ENCODE measurements around the gene MRFAP1L1.

The MRFAP1L1 gene

GRCh38 chr4:6720202-6720699, 10.6 kb upstream of the MRFAP1L1 start:
- TF ChIP-seq CTCF (conservative IDR thresholded peaks at IDR 0.05; ENCODE audit: low read depth, low read length), result peak; percentile 92
- H3K27ac ChIP-seq, result no peak overlapping the region
- no peaks in the 10 kb centered on the region for H4K20me1 ChIP-seq (ENCODE audit: insufficient read depth)
- peaks cover 14% of the 10 kb centered on the region; the same call in 1 of the 2 replicates for H3K79me2 ChIP-seq (ENCODE audit: insufficient read depth, low read depth)
- H3K4me2 ChIP-seq, result peak overlapping the region; percentile 39; the same call in 1 of the 2 replicates
- H3K4me1 ChIP-seq (ENCODE audit: low read depth, poor library complexity, severe bottlenecking), result peaks cover 23% of the 10 kb centered on the region
- no peak overlapping the region for H3K4me3 ChIP-seq (IDR thresholded peaks at IDR 0.05; ENCODE audit: insufficient read depth, low read depth, low read length)
- H3K27me3 ChIP-seq (ENCODE audit: insufficient read depth, low read depth), result no peaks in the 10 kb centered on the region
- no peak overlapping the region for H3K9ac ChIP-seq
- no peaks in the 10 kb centered on the region for H3K36me3 ChIP-seq (ENCODE audit: insufficient read depth)
- H2AFZ ChIP-seq (ENCODE audit: low read depth), result no peak overlapping the region

DNA sequence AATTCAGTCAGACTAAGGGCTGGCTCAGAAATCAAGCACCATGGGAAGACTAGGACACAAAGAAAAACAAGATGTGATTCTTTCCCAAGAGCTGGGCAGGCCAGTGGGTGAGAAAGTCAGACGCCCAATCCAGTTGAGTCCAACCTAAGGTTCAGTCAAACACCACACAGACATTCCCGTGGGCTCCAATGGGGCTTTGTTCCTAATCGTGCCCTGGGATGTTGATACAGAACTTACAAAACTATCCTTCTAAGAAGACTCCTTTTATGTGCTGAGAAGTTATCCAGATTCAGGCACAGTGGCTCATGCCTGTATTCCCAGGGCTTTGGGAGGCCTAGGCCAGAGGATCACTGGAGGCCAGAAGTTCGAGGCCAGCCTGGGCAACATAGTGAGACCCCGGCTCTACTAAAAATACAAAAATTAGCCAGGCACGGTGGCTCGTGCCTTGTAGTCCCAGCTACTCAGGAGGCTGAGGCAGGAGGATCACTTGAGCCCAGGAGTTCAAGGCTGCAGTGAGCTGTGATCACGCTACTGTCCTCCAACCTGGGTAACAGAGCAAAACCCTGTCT, 10.0 kb upstream of the MRFAP1L1 start:
- Histone ChIP-seq H2AFZ (ENCODE audit: low read depth) (no peak overlapping the region), H3K36me3 (ENCODE audit: insufficient read depth) (no peaks in the 10 kb centered on the region), H3K4me3 (IDR thresholded peaks at IDR 0.05; ENCODE audit: insufficient read depth, low read depth, low read length) (no peak overlapping the region), H3K4me1 (ENCODE audit: low read depth, poor library complexity, severe bottlenecking) (peaks cover 23% of the 10 kb centered on the region), H3K27me3 (ENCODE audit: insufficient read depth, low read depth) (no peaks in the 10 kb centered on the region), H3K4me2 (no peak overlapping the region), H3K27ac (no peak overlapping the region), H3K79me2 (ENCODE audit: insufficient read depth, low read depth) (peaks cover 14% of the 10 kb centered on the region; the same call in 1 of the 2 replicates), H4K20me1 (ENCODE audit: insufficient read depth) (no peaks in the 10 kb centered on the region), H3K9ac (no peak overlapping the region)
- no peak for TF ChIP-seq CTCF (conservative IDR thresholded peaks at IDR 0.05; ENCODE audit: low read depth, low read length)

- no peaks in the 10 kb centered on the region for H3K36me3 ChIP-seq (ENCODE audit: insufficient read depth)
- H3K9ac ChIP-seq, result no peak overlapping the region
- no peaks in the 10 kb centered on the region for H4K20me1 ChIP-seq (ENCODE audit: insufficient read depth)
- H3K4me3 ChIP-seq (IDR thresholded peaks at IDR 0.05; ENCODE audit: insufficient read depth, low read depth, low read length), result no peak overlapping the region
- no peaks in the 10 kb centered on the region for H3K27me3 ChIP-seq (ENCODE audit: insufficient read depth, low read depth)
- peaks cover 14% of the 10 kb centered on the region; the same call in 1 of the 2 replicates for H3K79me2 ChIP-seq (ENCODE audit: insufficient read depth, low read depth)
- H3K4me1 ChIP-seq (ENCODE audit: low read depth, poor library complexity, severe bottlenecking), result peaks cover 23% of the 10 kb centered on the region
- H2AFZ ChIP-seq (ENCODE audit: low read depth), result no peak overlapping the region
- H3K4me2 ChIP-seq, result no peak overlapping the region
- TF ChIP-seq CTCF (conservative IDR thresholded peaks at IDR 0.05; ENCODE audit: low read depth, low read length), result no peak
- no peak overlapping the region for H3K27ac ChIP-seq
Measured at GRCh38 chr4:6718932-6719610, 9.4 kb upstream of the MRFAP1L1 start.

- no peak overlapping the region for H3K27ac ChIP-seq
- no peaks in the 10 kb centered on the region for H4K20me1 ChIP-seq (ENCODE audit: insufficient read depth)
- H3K79me2 ChIP-seq (ENCODE audit: insufficient read depth, low read depth), result peaks cover 14% of the 10 kb centered on the region; the same call in 1 of the 2 replicates
- H3K9ac ChIP-seq, result peak overlapping the region; percentile 51; the same call in 1 of the 2 replicates
- H3K4me1 ChIP-seq (ENCODE audit: low read depth, poor library complexity, severe bottlenecking), result peaks cover 23% of the 10 kb centered on the region
- H2AFZ ChIP-seq (ENCODE audit: low read depth), result no peak overlapping the region
- TF ChIP-seq CTCF (conservative IDR thresholded peaks at IDR 0.05; ENCODE audit: low read depth, low read length), result no peak
- H3K36me3 ChIP-seq (ENCODE audit: insufficient read depth), result no peaks in the 10 kb centered on the region
- peak overlapping the region; percentile 87 for H3K4me3 ChIP-seq (IDR thresholded peaks at IDR 0.05; ENCODE audit: insufficient read depth, low read depth, low read length)
- no peaks in the 10 kb centered on the region for H3K27me3 ChIP-seq (ENCODE audit: insufficient read depth, low read depth)
- H3K4me2 ChIP-seq, result peak overlapping the region; percentile 63
Measured at GRCh38 chr4:6716958-6717655, 7.4 kb upstream of the MRFAP1L1 start.
